CD14-positive monocyte (primary cell): ENCODE data around the gene BET1L. TPM values are rescaled to one million over a fixed set of nuclear protein-coding genes. Genes with fewer than 3 reads are reported as not detected.

Experiments
- DNase-seq, 3 donors: peaks; one replicate each; pipeline ENCODE4 v3.0.0-alpha.2; 2011 to 2022
- H2AFZ ChIP-seq: 2 replicates; pipeline ENCODE4 v1.6.0; 2012; ENCODE audit warnings: mild to moderate bottlenecking, low read depth, low read length, inconsistent platforms; ENCODE audit not compliant: insufficient read depth, poor library complexity, severe bottlenecking
- H3K27ac ChIP-seq, 2 donors: 1 replicate in 1 of 2; 2 replicates in 1 of 2; pipeline ENCODE4 v1.5.1; 2012 to 2013; ENCODE audit warnings: low read length in 2 of 2, control low read depth in 1 of 2, inconsistent platforms in 1 of 2, low read depth in 1 of 2, mild to moderate bottlenecking in 1 of 2
- H3K27me3 ChIP-seq, 2 donors: one replicate each; pipeline versions ENCODE4 v1.6.0 to v1.6.1; 2011 to 2013; ENCODE audit warnings: low read length in 2 of 2; ENCODE audit not compliant: control insufficient read depth in 2 of 2, insufficient read depth in 2 of 2
- H3K36me3 ChIP-seq, 2 donors: replicated peaks in 1 of 2; 1 replicate in 1 of 2; 2 replicates in 1 of 2; pipeline versions ENCODE4 v1.5.1 to v1.6.1; 2012 to 2013; ENCODE audit warnings: low read length in 2 of 2, control low read depth in 1 of 2, inconsistent platforms in 1 of 2, mild to moderate bottlenecking in 1 of 2; ENCODE audit not compliant: insufficient read depth in 2 of 2, control insufficient read depth in 1 of 2
- H3K4me1 ChIP-seq, 2 donors: 1 replicate in 1 of 2; 2 replicates in 1 of 2; pipeline versions ENCODE4 v1.5.1 to v1.6.1; 2012 to 2013; ENCODE audit warnings: low read length in 2 of 2, control low read depth in 1 of 2, inconsistent platforms in 1 of 2, mild to moderate bottlenecking in 1 of 2, moderate library complexity in 1 of 2; ENCODE audit not compliant: insufficient read depth in 2 of 2, control insufficient read depth in 1 of 2
- H3K4me2 ChIP-seq: replicated peaks from 2 replicates; pipeline ENCODE3; 2012; ENCODE audit warnings: low read length, moderate library complexity, mild to moderate bottlenecking; ENCODE audit not compliant: poor library complexity, severe bottlenecking; ENCODE audit errors: extremely low read depth
- H3K4me3 ChIP-seq, 3 experiments: fragments of 200-600 bp in 1 of 3; sonication (generic) in 1 of 3; replicated peaks in 1 of 3; 1 replicate in 2 of 3; 2 replicates in 1 of 3; pipeline ENCODE4 v1.5.1; 2011 to 2013; ENCODE audit warnings: low read length in 3 of 3, mild to moderate bottlenecking in 3 of 3, control low read depth in 2 of 3, low read depth in 2 of 3, inconsistent platforms in 1 of 3, moderate library complexity in 1 of 3
- H3K79me2 ChIP-seq: 2 replicates; pipeline ENCODE4 v1.6.0; 2012; ENCODE audit warnings: mild to moderate bottlenecking, control low read depth, inconsistent platforms, low read length, moderate library complexity; ENCODE audit not compliant: insufficient read depth
- H3K9ac ChIP-seq: 2 replicates; pipeline ENCODE4 v1.6.0; 2017; ENCODE audit warnings: low read length, mild to moderate bottlenecking; ENCODE audit not compliant: insufficient read depth, poor library complexity, severe bottlenecking
- H3K9me3 ChIP-seq, 2 donors: replicated peaks in 1 of 2; 1 replicate in 1 of 2; 2 replicates in 1 of 2; pipeline versions ENCODE4 v1.5.1 to v1.6.1; 2012 to 2013; ENCODE audit warnings: low read length in 2 of 2, control low read depth in 1 of 2; ENCODE audit not compliant: control insufficient read depth in 1 of 2, insufficient read depth in 1 of 2
- H4K20me1 ChIP-seq: 2 replicates; pipeline ENCODE4 v1.6.0; 2012; ENCODE audit warnings: mild to moderate bottlenecking, low read length, control low read depth, moderate library complexity; ENCODE audit not compliant: insufficient read depth
- H3K27ac Mint-ChIP-seq, 7 donors: one replicate each; pipeline ENCODE4 v1.8.0; 2020; ENCODE audit warnings: mild to moderate bottlenecking in 7 of 7, mixed read lengths in 7 of 7, moderate library complexity in 6 of 7, inconsistent platforms in 2 of 7
- H3K27me3 Mint-ChIP-seq, 3 donors: one replicate each; pipeline ENCODE4 v1.8.0; 2021 to 2022; ENCODE audit warnings: low read depth in 3 of 3, mild to moderate bottlenecking in 3 of 3, mixed read lengths in 3 of 3, moderate library complexity in 3 of 3, inconsistent platforms in 1 of 3
- H3K36me3 Mint-ChIP-seq, 2 donors: one replicate each; pipeline ENCODE4 v1.8.0; 2020; ENCODE audit warnings: mixed read lengths in 2 of 2, inconsistent platforms in 1 of 2, mild to moderate bottlenecking in 1 of 2
- H3K4me1 Mint-ChIP-seq: one replicate; pipeline ENCODE4 v1.8.0; 2020; ENCODE audit warnings: mild to moderate bottlenecking, mixed read lengths
- H3K4me3 Mint-ChIP-seq, 2 donors: one replicate each; pipeline ENCODE4 v1.8.0; 2020; ENCODE audit warnings: mild to moderate bottlenecking in 2 of 2, mixed read lengths in 2 of 2, moderate library complexity in 1 of 2
- H3K9me3 Mint-ChIP-seq, 7 donors: one replicate each; pipeline ENCODE4 v1.8.0; 2020 to 2022; ENCODE audit warnings: mixed read lengths in 7 of 7, mild to moderate bottlenecking in 6 of 7, moderate library complexity in 6 of 7, inconsistent platforms in 2 of 7
- CTCF ChIP-seq: fragments of 200-600 bp; IDR thresholded peaks from one replicate; pipeline ENCODE4 v1.8.0; 2022; ENCODE audit warnings: antibody characterized with exemption, mild to moderate bottlenecking
- WGBS: methylation state at CpG from one replicate; pipeline ENCODE4 v1.1.5; 2013; ENCODE audit warnings: missing lambda C conversion rate; ENCODE audit not compliant: insufficient coverage; 5-methylcytosine and 5-hydroxymethylcytosine counted together
- intact Hi-C, 2 donors: fragments of 100-400 bp; cut with micrococcal nuclease; formaldehyde crosslinking; loops; one replicate each; pipeline versions ENCODE4 v1.15.0 to v1.15.1; 2023
- polyA plus RNA-seq, 3 donors: library from polyadenylated mRNA; depleted of rRNA in 1 of 3; unstranded in 2 of 3; stranded (reverse) in 1 of 3; fragments of 300-500 nt in 2 of 3; fragments of >200 nt in 1 of 3; fragmentation: Illumina TruSeq in 2 of 3; gene quantifications; 1 replicate in 2 of 3; 2 replicates in 1 of 3; pipeline ENCODE4 v1.2.3, GENCODE V29; 2012 to 2021

BET1L gene
- polyA plus RNA-seq, 3 donors: 9.5 to 37.3 (median 29.3) TPM

- Histone ChIP-seq H3K4me2 (no peak overlapping the region), H3K27ac (no peak overlapping the region), H2AFZ (no peak overlapping the region), H3K79me2 (peaks cover 11% of the 10 kb centered on the region), H3K36me3 (peaks cover 6 to 19% of the 10 kb centered on the region in 2 donors), H3K27me3 (no peaks in the 10 kb centered on the region), H4K20me1 (peaks cover 27% of the 10 kb centered on the region), H3K4me3 (no peak overlapping the region), H3K9me3 (no peaks in the 10 kb centered on the region), H3K4me1 (peaks cover 21 to 28% of the 10 kb centered on the region in 2 donors), H3K9ac (no peak overlapping the region)
- Mint-ChIP-seq H3K4me1 (peaks cover 29% of the 10 kb centered on the region), H3K36me3 (peaks cover 27 to 32% of the 10 kb centered on the region in 2 donors), H3K4me3 (no peak overlapping the region), H3K9me3 (peaks cover 0 to 2% (median 0%) of the 10 kb centered on the region in 7 donors), H3K27me3 (peaks cover 4 to 9% (median 5%) of the 10 kb centered on the region in 3 donors), H3K27ac (no peak overlapping the region)
- intact Hi-C loops: loop anchor here (5.0 to 10.0 kb wide), 2 partner anchors 38 to 305 kb away; partner anchors contain the start of genes PSMD13 (in 1 of the 2), RNH1 (in 1 of the 2) and SIRT3 (in 1 of the 2)
- WGBS: 100% methylated on average over 1 of the region's 8 CpGs
- TF ChIP-seq CTCF: no peak
- DNase-seq: no peak
These were observed 7.4 kb downstream of the BET1L start for GRCh38 chr11:199782-200181.

- Histone ChIP-seq H3K4me1 (peaks cover 21 to 28% of the 10 kb centered on the region in 2 donors), H3K27me3 (no peaks in the 10 kb centered on the region), H3K27ac (no peak overlapping the region), H3K4me3 (no peak overlapping the region), H4K20me1 (peaks cover 23% of the 10 kb centered on the region), H3K9ac (no peak overlapping the region), H3K79me2 (peaks cover 4% of the 10 kb centered on the region), H2AFZ (no peak overlapping the region), H3K4me2 (no peak overlapping the region), H3K36me3 (peaks cover 0 to 12% of the 10 kb centered on the region in 2 donors), H3K9me3 (no peaks in the 10 kb centered on the region)
- Mint-ChIP-seq H3K27me3 (peaks cover 4 to 9% (median 5%) of the 10 kb centered on the region in 3 donors), H3K36me3 (peaks cover 21 to 27% of the 10 kb centered on the region in 2 donors), H3K27ac (no peak overlapping the region), H3K4me1 (peaks cover 29% of the 10 kb centered on the region), H3K9me3 (peaks cover 0 to 2% (median 0%) of the 10 kb centered on the region in 7 donors), H3K4me3 (no peak overlapping the region)
- DNase-seq: no peak
- TF ChIP-seq CTCF: no peak
- WGBS: 79% methylated on average over 8 of the region's 13 CpGs
- intact Hi-C loops: no loop called here
These were observed 8.1 kb downstream of the BET1L start for GRCh38 chr11:199004-199581.
